Measurements from ENCODE around the gene NCMAP. TPM values are rescaled to one million over a fixed set of nuclear protein-coding genes. Genes with fewer than 3 reads are reported as not detected.

The NCMAP gene
- polyA plus RNA-seq, 1 donor from 2014 or later = not detected

DNA sequence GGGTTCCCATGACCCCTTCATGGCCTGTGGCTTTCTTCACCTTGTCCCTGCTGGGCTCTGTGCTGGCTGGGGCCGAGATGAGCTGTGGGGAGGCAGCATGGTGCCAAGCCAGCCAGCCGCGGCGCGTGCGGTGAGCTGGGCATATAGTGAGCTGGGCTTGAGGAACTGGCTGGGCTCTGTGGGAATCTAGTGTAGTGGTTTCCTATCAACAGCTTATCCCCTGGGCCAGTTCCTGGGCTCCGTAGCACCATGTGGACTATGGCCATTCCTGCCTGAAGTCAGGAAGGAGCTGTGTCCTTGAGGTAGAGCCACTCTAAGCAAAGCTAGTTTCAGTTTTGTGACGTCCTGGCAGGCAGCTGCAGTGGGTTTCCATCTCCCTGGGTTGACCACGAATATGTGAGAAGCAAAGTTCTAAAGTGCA, 1.8 kb downstream of the NCMAP start:
- peaks cover 27% of the 10 kb centered on the region for H3K27me3 ChIP-seq (ENCODE audit: insufficient read depth, low read depth, low read length)

DNA sequence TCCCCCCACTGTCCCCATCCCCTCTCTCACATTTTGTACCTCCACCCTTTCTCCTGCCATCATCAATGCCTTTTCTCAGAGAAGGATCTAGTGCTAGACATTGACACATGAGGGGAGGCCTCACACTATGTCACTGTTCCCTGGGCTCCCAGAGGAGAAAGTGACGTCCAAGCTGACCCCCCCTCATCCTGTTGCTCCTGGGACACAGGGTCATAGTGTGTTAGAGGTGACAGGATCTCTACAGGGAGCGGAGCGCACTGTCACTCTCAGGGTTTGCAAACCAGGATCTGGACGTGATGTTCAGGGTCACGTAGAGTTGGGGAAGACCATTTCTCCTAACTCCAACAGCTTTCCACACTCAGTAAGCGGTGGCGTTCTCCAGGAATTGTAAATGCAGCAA, 2.6 kb downstream of the NCMAP start:
- Histone ChIP-seq H3K36me3 (ENCODE audit: insufficient read depth, low read length) (no peaks in the 10 kb centered on the region), H3K4me3 (ENCODE audit: low read length) (no peak overlapping the region), H2AFZ (ENCODE audit: low read depth, low read length) (no peak overlapping the region), H3K9me2 (ENCODE audit: insufficient read depth, low read length) (no peaks in the 10 kb centered on the region), H4K20me1 (ENCODE audit: insufficient read depth) (no peaks in the 10 kb centered on the region), H3K9ac (ENCODE audit: low read length) (no peak overlapping the region), H3F3A (ENCODE audit: insufficient read depth, low read length, poor library complexity, severe bottlenecking) (no peaks in the 10 kb centered on the region), H3K27me3 (ENCODE audit: insufficient read depth, low read depth, low read length) (peaks cover 27% of the 10 kb centered on the region), H3K27ac (ENCODE audit: low read length) (no peak overlapping the region), H3K79me2 (replicated peaks; ENCODE audit: insufficient read depth, low read length) (no peaks in the 10 kb centered on the region), H3K9me3 (ENCODE audit: low read length) (no peaks in the 10 kb centered on the region), H3K4me2 (ENCODE audit: low read length) (no peak overlapping the region)
- no peak for TF ChIP-seq REST (IDR thresholded peaks at IDR 0.05; ENCODE audit: borderline replicate concordance)
- TF ChIP-seq TAF1 (IDR thresholded peaks at IDR 0.05; ENCODE audit: low read depth) = no peak
- no peak for TF ChIP-seq MXI1 (conservative IDR thresholded peaks at IDR 0.05; ENCODE audit: poor library complexity, severe bottlenecking)

More for the DNA sequence above, 1.8 kb downstream of the NCMAP start:
- H3K36me3 ChIP-seq (ENCODE audit: insufficient read depth, low read length) = no peaks in the 10 kb centered on the region
- no peak overlapping the region for H3K27ac ChIP-seq (ENCODE audit: low read length)
- TF ChIP-seq RAD21 (conservative IDR thresholded peaks at IDR 0.05) (no peak), CTCF (IDR thresholded peaks at IDR 0.05; ENCODE audit: poor library complexity, severe bottlenecking) (no peak), EP300 (conservative IDR thresholded peaks at IDR 0.05; ENCODE audit: poor library complexity, severe bottlenecking) (no peak), MXI1 (conservative IDR thresholded peaks at IDR 0.05; ENCODE audit: poor library complexity, severe bottlenecking) (no peak), EZH2 (IDR thresholded peaks at IDR 0.05; ENCODE audit: borderline replicate concordance, insufficient read depth, low read length, poor library complexity, severe bottlenecking) (no peak), POLR2AphosphoS5 (IDR thresholded peaks at IDR 0.05) (no peak), REST (IDR thresholded peaks at IDR 0.05; ENCODE audit: borderline replicate concordance) (no peak), SMC3 (conservative IDR thresholded peaks at IDR 0.05; ENCODE audit: poor library complexity) (no peak), TAF1 (IDR thresholded peaks at IDR 0.05; ENCODE audit: low read depth) (no peak)
- H3K79me2 ChIP-seq (replicated peaks; ENCODE audit: insufficient read depth, low read length) = no peaks in the 10 kb centered on the region
- H2AFZ ChIP-seq (ENCODE audit: low read depth, low read length) = no peak overlapping the region
- H3K9me2 ChIP-seq (ENCODE audit: insufficient read depth, low read length) = no peaks in the 10 kb centered on the region
- H3K4me2 ChIP-seq (ENCODE audit: low read length) = no peak overlapping the region
- H3K9ac ChIP-seq (ENCODE audit: low read length) = no peak overlapping the region
- H3F3A ChIP-seq (ENCODE audit: insufficient read depth, low read length, poor library complexity, severe bottlenecking) = no peaks in the 10 kb centered on the region
- H4K20me1 ChIP-seq (ENCODE audit: insufficient read depth) = no peaks in the 10 kb centered on the region
- H3K4me3 ChIP-seq (ENCODE audit: low read length) = no peak overlapping the region
- H3K9me3 ChIP-seq (ENCODE audit: low read length) = no peaks in the 10 kb centered on the region
